Mesenchymal stem cell (in vitro differentiated cells and primary cell): ENCODE data around the gene RASSF5.

ENCODE experiments used
- DNase-seq: peaks from one replicate; pipeline ENCODE4 v3.0.0-alpha.2; 2013
- H2AFZ ChIP-seq: one replicate; pipeline ENCODE4 v1.6.1; 2013; ENCODE audit warnings: low read depth, mild to moderate bottlenecking, control low read depth, inconsistent platforms, low read length, moderate library complexity
- H2AK5ac ChIP-seq: 2 replicates; pipeline ENCODE4 v1.6.1; 2013; ENCODE audit warnings: low read length, moderate library complexity, mild to moderate bottlenecking, inconsistent platforms; ENCODE audit not compliant: severe bottlenecking
- H2BK120ac ChIP-seq: one replicate; pipeline ENCODE4 v1.6.1; 2013; ENCODE audit warnings: low read depth, mild to moderate bottlenecking, inconsistent platforms, low read length, moderate library complexity
- H2BK12ac ChIP-seq, 2 experiments: one replicate each; pipeline ENCODE4 v1.6.1; 2013; ENCODE audit warnings: inconsistent platforms in 2 of 2, low read length in 2 of 2, mild to moderate bottlenecking in 2 of 2, moderate library complexity in 2 of 2, control low read depth in 1 of 2
- H2BK15ac ChIP-seq: one replicate; pipeline ENCODE4 v1.6.1; 2013; ENCODE audit warnings: mild to moderate bottlenecking, low read depth, inconsistent platforms; ENCODE audit not compliant: poor library complexity, severe bottlenecking
- H2BK5ac ChIP-seq: 2 replicates; pipeline ENCODE4 v1.6.1; 2013; ENCODE audit warnings: low read depth, mild to moderate bottlenecking, low read length, control low read depth, inconsistent platforms; ENCODE audit not compliant: poor library complexity, severe bottlenecking
- H3K14ac ChIP-seq, 2 experiments: one replicate each; pipeline ENCODE4 v1.6.1; 2013; ENCODE audit warnings: inconsistent platforms in 2 of 2, low read length in 2 of 2, control low read depth in 1 of 2, mild to moderate bottlenecking in 1 of 2, moderate library complexity in 1 of 2
- H3K18ac ChIP-seq, 2 experiments: one replicate each; pipeline ENCODE4 v1.6.1; 2013; ENCODE audit warnings: inconsistent platforms in 2 of 2, low read length in 2 of 2, control low read depth in 1 of 2, low read depth in 1 of 2, mild to moderate bottlenecking in 1 of 2
- H3K23ac ChIP-seq, 2 experiments: one replicate each; pipeline ENCODE4 v1.6.1; 2013; ENCODE audit warnings: inconsistent platforms in 2 of 2, low read length in 2 of 2, mild to moderate bottlenecking in 2 of 2, moderate library complexity in 2 of 2, control low read depth in 1 of 2
- H3K27ac ChIP-seq: 2 replicates; pipeline ENCODE4 v1.5.1; 2013; ENCODE audit warnings: mild to moderate bottlenecking, moderate library complexity, low read length, control low read depth, inconsistent platforms; ENCODE audit not compliant: poor library complexity, severe bottlenecking
- H3K27me3 ChIP-seq, 2 experiments: 2 replicates each; pipeline versions ENCODE4 v1.6.1 to v1.7.0; 2013; ENCODE audit warnings: low read length in 2 of 2, mild to moderate bottlenecking in 2 of 2, moderate library complexity in 2 of 2, control low read depth in 1 of 2, inconsistent platforms in 1 of 2; ENCODE audit not compliant: control insufficient read depth in 1 of 2, insufficient read depth in 1 of 2
- H3K36me3 ChIP-seq, 2 experiments: 2 replicates each; pipeline versions ENCODE4 v1.6.1 to v1.7.0; 2013; ENCODE audit warnings: low read length in 2 of 2, control low read depth in 1 of 2, inconsistent platforms in 1 of 2, low read depth in 1 of 2, mild to moderate bottlenecking in 1 of 2; ENCODE audit not compliant: insufficient read depth in 2 of 2, control insufficient read depth in 1 of 2
- H3K4ac ChIP-seq, 2 experiments: one replicate each; pipeline ENCODE4 v1.6.1; 2013; ENCODE audit warnings: inconsistent platforms in 2 of 2, low read length in 2 of 2, mild to moderate bottlenecking in 2 of 2, moderate library complexity in 2 of 2, control low read depth in 1 of 2, low read depth in 1 of 2
- H3K4me1 ChIP-seq: 2 replicates; pipeline ENCODE4 v1.6.1; 2013; ENCODE audit warnings: low read depth, low read length, control low read depth; ENCODE audit not compliant: control insufficient read depth, insufficient read depth
- H3K4me2 ChIP-seq: 2 replicates; pipeline ENCODE4 v1.6.1; 2013; ENCODE audit warnings: low read length, mild to moderate bottlenecking, inconsistent platforms; ENCODE audit not compliant: poor library complexity, severe bottlenecking
- H3K4me3 ChIP-seq, 2 experiments: 2 replicates each; pipeline versions ENCODE4 v1.5.1 to v1.7.0; 2013; ENCODE audit warnings: low read length in 2 of 2, mild to moderate bottlenecking in 2 of 2, control low read depth in 1 of 2, low read depth in 1 of 2; ENCODE audit not compliant: insufficient read depth in 1 of 2
- H3K79me1 ChIP-seq: replicated peaks from 2 replicates; pipeline ENCODE4 v1.6.1; 2013; ENCODE audit warnings: mild to moderate bottlenecking, control low read depth, low read length, inconsistent platforms; ENCODE audit not compliant: poor library complexity, severe bottlenecking
- H3K9ac ChIP-seq: 2 replicates; pipeline ENCODE4 v1.7.0; 2013; ENCODE audit warnings: mild to moderate bottlenecking, low read length, moderate library complexity
- H3K9me3 ChIP-seq: 2 replicates; pipeline ENCODE4 v1.7.0; 2013; ENCODE audit warnings: mild to moderate bottlenecking, low read length; ENCODE audit not compliant: control insufficient read depth
- H4K8ac ChIP-seq: one replicate; pipeline ENCODE4 v1.6.1; 2013; ENCODE audit warnings: inconsistent platforms, mild to moderate bottlenecking, low read length, moderate library complexity
- H4K91ac ChIP-seq: one replicate; pipeline ENCODE4 v1.6.1; 2013; ENCODE audit warnings: mild to moderate bottlenecking, low read length, inconsistent platforms
- WGBS: methylation state at CpG from one replicate; pipeline ENCODE4 v1.1.7; 2013; ENCODE audit warnings: mixed read lengths; 5-methylcytosine and 5-hydroxymethylcytosine counted together

RASSF5 gene

GRCh38 chr1:206465951-206466350 is 41.4 kb upstream of the RASSF5 start:
- H2BK120ac ChIP-seq: no peak overlapping the region
- no peak for DNase-seq

GRCh38 chr1:206466840-206467649 is 40.3 kb upstream of the RASSF5 start:
- Histone ChIP-seq H3K4me1 (peaks cover 32% of the 10 kb centered on the region), H3K4ac (no peak overlapping the region), H2BK15ac (no peak overlapping the region), H3K36me3 (peaks cover 10 to 15% of the 10 kb centered on the region in 2 experiments), H3K27me3 (no peaks in the 10 kb centered on the region), H3K23ac (no peak overlapping the region), H2BK12ac (peak overlapping the region in 1 of 2 experiments; percentile 42), H2BK5ac (no peak overlapping the region), H4K8ac (peak overlapping the region; percentile 35), H2AFZ (no peak overlapping the region), H3K9ac (no peak overlapping the region), H3K9me3 (no peaks in the 10 kb centered on the region), H3K4me2 (no peak overlapping the region), H3K79me1 (peaks cover 3% of the 10 kb centered on the region), H3K4me3 (no peak overlapping the region), H3K27ac (no peak overlapping the region), H2AK5ac (no peak overlapping the region), H3K18ac (no peak overlapping the region), H2BK120ac (no peak overlapping the region), H3K14ac (no peak overlapping the region), H4K91ac (no peak overlapping the region)
- DNase-seq: no peak
- 83% methylated on average over 15 of the region's 15 CpGs for WGBS

More at GRCh38 chr1:206465951-206466350, 41.4 kb upstream of the RASSF5 start:
- no peak overlapping the region for H2BK15ac ChIP-seq
- H3K4me1 ChIP-seq: peaks cover 24% of the 10 kb centered on the region
- no peak overlapping the region for H2AFZ ChIP-seq
- no peak overlapping the region for H4K8ac ChIP-seq
- no peak overlapping the region for H2AK5ac ChIP-seq
- H3K4me2 ChIP-seq: no peak overlapping the region
- no peaks in the 10 kb centered on the region for H3K27me3 ChIP-seq
- no peak overlapping the region for H3K4ac ChIP-seq
- H2BK5ac ChIP-seq: no peak overlapping the region
- H3K23ac ChIP-seq: no peak overlapping the region
- no peak overlapping the region for H3K9ac ChIP-seq
- no CpG with 5 or more reads among the region's 2 CpGs for WGBS
- no peaks in the 10 kb centered on the region for H3K9me3 ChIP-seq
- H3K27ac ChIP-seq: no peak overlapping the region
- no peak overlapping the region for H2BK12ac ChIP-seq
- H3K4me3 ChIP-seq: no peak overlapping the region
- no peak overlapping the region for H4K91ac ChIP-seq
- H3K36me3 ChIP-seq: peaks cover 17 to 24% of the 10 kb centered on the region in 2 experiments
- no peaks in the 10 kb centered on the region for H3K79me1 ChIP-seq
- H3K14ac ChIP-seq: no peak overlapping the region
- H3K18ac ChIP-seq: no peak overlapping the region

GRCh38 chr1:206467915-206468314 is 39.4 kb upstream of the RASSF5 start:
- Histone ChIP-seq H2BK12ac (peak overlapping the region in 1 of 2 experiments; percentile 56), H3K79me1 (peaks cover 3% of the 10 kb centered on the region), H3K4me3 (no peak overlapping the region), H3K9ac (no peak overlapping the region), H3K18ac (no peak overlapping the region), H3K23ac (no peak overlapping the region), H2AFZ (no peak overlapping the region), H4K8ac (no peak overlapping the region), H3K9me3 (no peaks in the 10 kb centered on the region), H3K4ac (no peak overlapping the region), H3K36me3 (peaks cover 9 to 10% of the 10 kb centered on the region in 2 experiments), H3K27me3 (no peaks in the 10 kb centered on the region), H4K91ac (no peak overlapping the region), H3K4me2 (no peak overlapping the region), H3K4me1 (peaks cover 39% of the 10 kb centered on the region), H2BK15ac (no peak overlapping the region), H3K14ac (peak overlapping the region in 1 of 2 experiments; percentile 62), H2BK120ac (no peak overlapping the region), H2BK5ac (no peak overlapping the region), H3K27ac (no peak overlapping the region), H2AK5ac (no peak overlapping the region)
- peak; percentile 30 for DNase-seq
- 71% methylated on average over 9 of the region's 9 CpGs for whole genome bisulfite sequencing

- Histone ChIP-seq H3K27me3 (no peaks in the 10 kb centered on the region), H3K18ac (no peak overlapping the region), H3K27ac (no peak overlapping the region), H3K79me1 (peaks cover 7% of the 10 kb centered on the region), H3K9me3 (no peaks in the 10 kb centered on the region), H2BK12ac (no peak overlapping the region), H3K4me3 (no peak overlapping the region), H3K23ac (no peak overlapping the region), H4K91ac (no peak overlapping the region), H2AK5ac (peak overlapping the region; percentile 15), H2BK5ac (no peak overlapping the region), H3K4ac (no peak overlapping the region), H2AFZ (no peak overlapping the region), H2BK15ac (no peak overlapping the region), H4K8ac (no peak overlapping the region), H2BK120ac (no peak overlapping the region), H3K4me1 (peaks cover 43% of the 10 kb centered on the region), H3K9ac (no peak overlapping the region), H3K36me3 (peaks cover 3 to 10% of the 10 kb centered on the region in 2 experiments), H3K14ac (no peak overlapping the region), H3K4me2 (no peak overlapping the region)
- 95% methylated on average over 3 of the region's 3 CpGs for WGBS
- DNase-seq: no peak
These were observed 38.8 kb upstream of the RASSF5 start for GRCh38 chr1:206468571-206468970.
